AG09309 (cell line): ENCODE measurements around the gene FLAD1.

ENCODE experiments used
- DNase-seq: peaks from one replicate; pipeline ENCODE4 v3.0.0-alpha.2; 2010; ENCODE audit warnings: low read depth
- H3K4me3 ChIP-seq: 2 replicates; pipeline ENCODE4 v1.5.1; 2011; ENCODE audit warnings: mild to moderate bottlenecking, low read depth, low read length, moderate library complexity; ENCODE audit not compliant: control insufficient read depth
- CTCF ChIP-seq: IDR thresholded peaks from 2 replicates; pipeline ENCODE4 v1.5.1; 2011; ENCODE audit warnings: mild to moderate bottlenecking, low read depth, low read length, inconsistent platforms; ENCODE audit not compliant: insufficient read depth, control insufficient read depth; ENCODE audit errors: missing control alignments

FLAD1 gene

DNA sequence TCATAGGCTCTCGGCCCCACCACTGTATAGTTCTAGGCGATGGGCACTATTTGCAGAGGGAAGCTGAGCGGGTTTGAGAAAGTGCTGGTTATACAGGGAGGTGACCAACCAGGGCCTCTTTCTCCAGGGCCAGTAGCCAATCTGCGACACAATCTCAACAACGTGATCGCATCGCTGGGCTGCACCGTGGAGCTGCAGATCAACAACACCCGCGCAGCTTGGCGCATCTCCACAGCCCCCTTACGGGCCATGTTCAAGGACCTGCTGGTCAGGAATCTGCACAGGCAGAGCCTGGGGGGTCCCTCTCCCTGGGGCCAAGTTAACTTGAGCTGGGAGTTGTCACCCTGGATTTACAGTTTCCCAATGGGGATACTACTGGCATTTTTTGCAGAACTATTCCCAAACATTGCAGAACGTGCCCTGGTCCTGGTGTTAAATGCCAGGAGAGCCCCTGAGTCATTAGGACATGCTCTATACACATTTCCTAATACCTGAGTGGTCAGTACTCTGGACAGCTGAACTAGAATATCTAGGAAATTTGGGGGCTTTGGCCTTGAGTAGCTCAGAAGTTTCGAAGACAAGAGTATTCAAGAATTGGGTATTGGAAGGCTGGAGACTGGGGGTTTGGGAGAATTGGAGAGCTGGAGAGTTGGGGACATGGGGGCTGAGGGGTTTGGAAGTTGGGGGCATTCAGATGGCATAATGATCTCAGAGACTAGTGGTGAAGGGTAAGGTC, 57.4 kb downstream of the FLAD1 start:
- no peak overlapping the region for H3K4me3 ChIP-seq
- TF ChIP-seq CTCF, result no peak
- no peak for DNase-seq
